ENCODE measurements around the gene AHCYL1.

Gene AHCYL1

GRCh38 chr1:110035236-110035752, 50.7 kb downstream of the AHCYL1 start:
- H3K4me3 ChIP-seq (ENCODE audit: low read depth, low read length) = peak overlapping the region; percentile 93
- TF ChIP-seq CTCF (IDR thresholded peaks at IDR 0.05; ENCODE audit: low read depth, low read length, missing control alignments) = no peak
- DNase-seq (ENCODE audit: low read depth) = no peak
- in situ Hi-C loops (cut with HindIII; ENCODE audit: low sequenced_read_pairs) = no loop called here

GRCh38 chr1:110038271-110038670, 53.7 kb downstream of the AHCYL1 start:
- in situ Hi-C loops (cut with HindIII; ENCODE audit: low sequenced_read_pairs) = no loop called here
- no peak for TF ChIP-seq CTCF (IDR thresholded peaks at IDR 0.05; ENCODE audit: low read depth, low read length, missing control alignments)
- no peak for DNase-seq (ENCODE audit: low read depth)

GRCh38 chr1:110039641-110040040, 55.1 kb downstream of the AHCYL1 start:
- DNase-seq (ENCODE audit: low read depth) = no peak
- in situ Hi-C loops (cut with HindIII; ENCODE audit: low sequenced_read_pairs) = no loop called here
- no peak for TF ChIP-seq CTCF (IDR thresholded peaks at IDR 0.05; ENCODE audit: low read depth, low read length, missing control alignments)
- H3K4me3 ChIP-seq (ENCODE audit: low read depth, low read length) = no peak overlapping the region

More at GRCh38 chr1:110038271-110038670, 53.7 kb downstream of the AHCYL1 start:
- H3K4me3 ChIP-seq (ENCODE audit: low read depth, low read length) = no peak overlapping the region

- no peak for DNase-seq (ENCODE audit: low read depth)
- in situ Hi-C loops (cut with HindIII; ENCODE audit: low sequenced_read_pairs) = no loop called here
Observed at GRCh38 chr1:110040548-110040947, 56.0 kb downstream of the AHCYL1 start.

GRCh38 chr1:110043016-110043415, 58.5 kb downstream of the AHCYL1 start:
- no peak overlapping the region for H3K4me3 ChIP-seq (ENCODE audit: low read depth, low read length)
- no peak for TF ChIP-seq CTCF (IDR thresholded peaks at IDR 0.05; ENCODE audit: low read depth, low read length, missing control alignments)
- no peak for DNase-seq (ENCODE audit: low read depth)
- in situ Hi-C loops (cut with HindIII; ENCODE audit: low sequenced_read_pairs) = no loop called here

More at GRCh38 chr1:110040548-110040947, 56.0 kb downstream of the AHCYL1 start:
- no peak overlapping the region for H3K4me3 ChIP-seq (ENCODE audit: low read depth, low read length)
- no peak for TF ChIP-seq CTCF (IDR thresholded peaks at IDR 0.05; ENCODE audit: low read depth, low read length, missing control alignments)

GRCh38 chr1:110047463-110047862, 62.9 kb downstream of the AHCYL1 start:
- in situ Hi-C loops (cut with HindIII; ENCODE audit: low sequenced_read_pairs) = no loop called here
- DNase-seq (ENCODE audit: low read depth) = no peak
- no peak for TF ChIP-seq CTCF (IDR thresholded peaks at IDR 0.05; ENCODE audit: low read depth, low read length, missing control alignments)
- H3K4me3 ChIP-seq (ENCODE audit: low read depth, low read length) = no peak overlapping the region

Measured in astrocyte of the cerebellum (primary cell).